Caco-2 (cell line): ENCODE measurements around the gene OR1J2. TPM values are rescaled to one million over a fixed set of nuclear protein-coding genes. Genes with fewer than 3 reads are reported as not detected.

Experiments used
- BruUV-seq: library from RNA; stranded (reverse); fragments of 400-500 nt; replicated peaks from 2 replicates; lab custom pipeline; 2021; lab: Mats Ljungman, UMichigan
- CTCF ChIA-PET: fragments of 300-600 bp; sonication (Branson Sonifier 250); formaldehyde crosslinking; loops from one replicate; lab custom pipeline; 2022; ENCODE audit warnings: antibody characterized with exemption; lab: Charles Lee
- POLR2A ChIA-PET: fragments of 300-600 bp; sonication (Branson Sonifier 250); formaldehyde crosslinking; loops from one replicate; lab custom pipeline; 2022; ENCODE audit warnings: antibody characterized with exemption; lab: Charles Lee
- DNase-seq, 2 experiments: peaks; one replicate each; pipeline versions ENCODE4 v3.0.0 to v3.0.0-alpha.2; 2020 to 2022
- H3K27me3 ChIP-seq: replicated peaks from 2 replicates; pipeline ENCODE4 v1.6.0; 2011; ENCODE audit warnings: low read length; ENCODE audit not compliant: control insufficient read depth, insufficient read depth
- H3K36me3 ChIP-seq: 2 replicates; pipeline ENCODE4 v1.5.1; 2011; ENCODE audit warnings: low read length; ENCODE audit not compliant: control insufficient read depth, insufficient read depth
- H3K4me1 ChIP-seq: fragments of 250-450 bp; sonication (Bioruptor Pico); 2 replicates; pipeline ENCODE4 v1.5.1; 2020; ENCODE audit warnings: mild to moderate bottlenecking
- H3K4me3 ChIP-seq: 2 replicates; pipeline ENCODE4 v1.5.1; 2011; ENCODE audit warnings: low read depth, mild to moderate bottlenecking, control low read depth, low read length
- H3K9me3 ChIP-seq: fragments of 250-450 bp; sonication (Bioruptor Pico); 2 replicates; pipeline ENCODE4 v1.5.1; 2020; ENCODE audit warnings: mild to moderate bottlenecking, moderate library complexity
- H3K27ac Mint-ChIP-seq: one replicate; pipeline ENCODE4 v1.8.0; 2022; ENCODE audit warnings: mixed read lengths; ENCODE audit not compliant: unreplicated experiment
- H3K27me3 Mint-ChIP-seq: one replicate; pipeline ENCODE4 v1.8.0; 2022; ENCODE audit warnings: mixed read lengths; ENCODE audit not compliant: insufficient read depth, unreplicated experiment
- H3K36me3 Mint-ChIP-seq: one replicate; pipeline ENCODE4 v1.8.0; 2022; ENCODE audit warnings: mild to moderate bottlenecking, mixed read lengths; ENCODE audit not compliant: insufficient read depth, unreplicated experiment
- H3K4me1 Mint-ChIP-seq: one replicate; pipeline ENCODE4 v1.8.0; 2022; ENCODE audit warnings: low read depth, mixed read lengths; ENCODE audit not compliant: unreplicated experiment
- H3K4me3 Mint-ChIP-seq: one replicate; pipeline ENCODE4 v1.8.0; 2022; ENCODE audit warnings: mild to moderate bottlenecking, moderate library complexity, mixed read lengths; ENCODE audit not compliant: unreplicated experiment
- H3K9me3 Mint-ChIP-seq: one replicate; pipeline ENCODE4 v1.8.0; 2022; ENCODE audit warnings: mixed read lengths; ENCODE audit not compliant: unreplicated experiment
- intact Hi-C: fragments of 100-400 bp; cut with micrococcal nuclease; formaldehyde crosslinking; loops from one replicate; pipeline ENCODE4 v1.10.0; 2022; ENCODE audit not compliant: unreplicated experiment
- total RNA-seq: library from RNA; stranded (reverse); gene quantifications from 2 replicates; pipeline ENCODE4 v1.2.3, GENCODE V29; 2022
- TF ChIP-seq, protein P1 (sequence below), 2 experiments: fragments of 200-600 bp in 1 of 2; IDR thresholded peaks; 1 replicate in 1 of 2; 2 replicates in 1 of 2; pipeline versions ENCODE4 v1.5.1 to v1.8.0; 2011 to 2022; ENCODE audit warnings: antibody characterized with exemption in 1 of 2, control low read depth in 1 of 2, inconsistent platforms in 1 of 2, low read depth in 1 of 2, low read length in 1 of 2, mild to moderate bottlenecking in 1 of 2, moderate library complexity in 1 of 2; ENCODE audit not compliant: insufficient read depth in 1 of 2, severe bottlenecking in 1 of 2, unreplicated experiment in 1 of 2

The OR1J2 gene
- total RNA-seq, 1 experiment from 2014 or later = not detected

GRCh38 chr9:122464633-122465567 is 45.7 kb upstream of the OR1J2 start:
- ChIA-PET POLR2A (no interaction called here), CTCF (no interaction called here)
- intact Hi-C loops = loop anchor here (1.0 kb wide), 1 partner anchor 345 kb away; no protein-coding TSS in a partner anchor
- Histone ChIP-seq H3K4me3 (no peak overlapping the region), H3K9me3 (0 out of 2 replicates have a peak, but pooled peaks cover 8% of the 10 kb centered on the region), H3K4me1 (no peaks in the 10 kb centered on the region; the same call in 1 of the 2 replicates), H3K36me3 (no peaks in the 10 kb centered on the region), H3K27me3 (no peaks in the 10 kb centered on the region)
- no peak overlapping the region for H3K4me3 Mint-ChIP-seq
- no peak overlapping the region for H3K27ac Mint-ChIP-seq
- DNase-seq = peak; percentile 69 to 75
- H3K36me3 Mint-ChIP-seq = no peaks in the 10 kb centered on the region
- H3K9me3 Mint-ChIP-seq = peaks cover 9% of the 10 kb centered on the region
- no TSS peak for BruUV-seq
- peaks cover 8% of the 10 kb centered on the region for H3K27me3 Mint-ChIP-seq
- H3K4me1 Mint-ChIP-seq = no peaks in the 10 kb centered on the region
- TF ChIP-seq, protein P1, sequence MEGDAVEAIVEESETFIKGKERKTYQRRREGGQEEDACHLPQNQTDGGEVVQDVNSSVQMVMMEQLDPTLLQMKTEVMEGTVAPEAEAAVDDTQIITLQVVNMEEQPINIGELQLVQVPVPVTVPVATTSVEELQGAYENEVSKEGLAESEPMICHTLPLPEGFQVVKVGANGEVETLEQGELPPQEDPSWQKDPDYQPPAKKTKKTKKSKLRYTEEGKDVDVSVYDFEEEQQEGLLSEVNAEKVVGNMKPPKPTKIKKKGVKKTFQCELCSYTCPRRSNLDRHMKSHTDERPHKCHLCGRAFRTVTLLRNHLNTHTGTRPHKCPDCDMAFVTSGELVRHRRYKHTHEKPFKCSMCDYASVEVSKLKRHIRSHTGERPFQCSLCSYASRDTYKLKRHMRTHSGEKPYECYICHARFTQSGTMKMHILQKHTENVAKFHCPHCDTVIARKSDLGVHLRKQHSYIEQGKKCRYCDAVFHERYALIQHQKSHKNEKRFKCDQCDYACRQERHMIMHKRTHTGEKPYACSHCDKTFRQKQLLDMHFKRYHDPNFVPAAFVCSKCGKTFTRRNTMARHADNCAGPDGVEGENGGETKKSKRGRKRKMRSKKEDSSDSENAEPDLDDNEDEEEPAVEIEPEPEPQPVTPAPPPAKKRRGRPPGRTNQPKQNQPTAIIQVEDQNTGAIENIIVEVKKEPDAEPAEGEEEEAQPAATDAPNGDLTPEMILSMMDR (IDR thresholded peaks at IDR 0.05; ENCODE audit: insufficient read depth in 1 of 2, low read depth in 1 of 2, low read length in 1 of 2, severe bottlenecking in 1 of 2, unreplicated experiment in 1 of 2) = peak; percentile 76 to 80

DNA sequence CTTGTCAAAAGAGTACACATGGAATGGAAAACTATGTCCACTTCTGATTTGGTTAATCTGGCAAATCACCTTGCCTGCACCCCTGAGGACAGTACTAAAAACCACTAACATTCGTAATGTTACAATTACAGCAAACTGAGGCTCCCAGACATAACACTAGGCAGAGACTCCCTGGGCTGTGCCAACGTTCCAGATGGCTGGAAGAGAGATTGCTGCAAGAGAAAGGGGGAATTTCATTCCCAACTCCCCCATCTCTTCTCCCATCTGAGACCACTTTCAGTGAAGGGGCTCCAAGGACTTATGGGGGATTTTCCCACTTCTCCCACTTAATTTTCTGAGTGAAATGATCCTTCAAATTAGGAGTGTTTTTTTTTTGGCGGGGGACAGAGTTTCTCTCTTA is 44.1 kb upstream of the OR1J2 start:
- H3K27me3 Mint-ChIP-seq = peaks cover 5% of the 10 kb centered on the region
- H3K27me3 ChIP-seq = no peaks in the 10 kb centered on the region
- no peaks in the 10 kb centered on the region for H3K4me1 Mint-ChIP-seq
- H3K36me3 ChIP-seq = no peaks in the 10 kb centered on the region
- H3K27ac Mint-ChIP-seq = no peak overlapping the region
- ChIA-PET POLR2A (no interaction called here), CTCF (no interaction called here)
- BruUV-seq = no TSS peak
- H3K4me3 ChIP-seq = no peak overlapping the region
- no peaks in the 10 kb centered on the region for H3K36me3 Mint-ChIP-seq
- no peaks in the 10 kb centered on the region; the same call in 1 of the 2 replicates for H3K4me1 ChIP-seq
- no peak for DNase-seq
- H3K9me3 ChIP-seq = no peaks in the 10 kb centered on the region
- no peak overlapping the region for H3K4me3 Mint-ChIP-seq
- intact Hi-C loops = no loop called here
- TF ChIP-seq, protein P1 (IDR thresholded peaks at IDR 0.05; ENCODE audit: insufficient read depth in 1 of 2, low read depth in 1 of 2, low read length in 1 of 2, severe bottlenecking in 1 of 2, unreplicated experiment in 1 of 2) = no peak
- H3K9me3 Mint-ChIP-seq = peaks cover 3% of the 10 kb centered on the region

DNA sequence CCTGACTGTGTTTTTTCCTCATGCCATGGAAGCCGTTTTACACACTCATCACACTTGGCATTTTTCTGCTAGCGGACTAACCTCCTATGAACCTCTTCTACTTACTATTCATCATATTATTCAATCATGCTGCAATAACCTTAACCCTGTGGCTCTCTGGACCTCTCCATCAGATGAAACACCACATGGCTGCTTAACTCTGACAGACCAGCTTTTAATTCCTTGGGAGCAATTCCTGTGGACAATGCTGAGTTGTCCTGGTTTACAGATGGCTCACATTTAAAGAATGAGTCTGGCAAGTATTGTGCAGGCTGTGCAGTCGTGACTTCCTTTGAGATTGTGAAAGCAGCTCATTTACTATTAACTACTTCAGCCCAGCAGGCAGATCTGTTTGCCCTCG is 41.9 kb upstream of the OR1J2 start:
- CTCF ChIA-PET = no interaction called here
- peaks cover 5% of the 10 kb centered on the region for H3K27me3 Mint-ChIP-seq

More for the DNA sequence above, 41.9 kb upstream of the OR1J2 start:
- TF ChIP-seq, protein P1 (IDR thresholded peaks at IDR 0.05; ENCODE audit: insufficient read depth in 1 of 2, low read depth in 1 of 2, low read length in 1 of 2, severe bottlenecking in 1 of 2, unreplicated experiment in 1 of 2) = no peak
- Mint-ChIP-seq H3K27ac (no peak overlapping the region), H3K36me3 (no peaks in the 10 kb centered on the region), H3K4me3 (no peak overlapping the region), H3K9me3 (no peaks in the 10 kb centered on the region), H3K4me1 (no peaks in the 10 kb centered on the region)
- POLR2A ChIA-PET = no interaction called here
- no TSS peak for BruUV-seq
- H3K27me3 ChIP-seq = no peaks in the 10 kb centered on the region
- H3K4me1 ChIP-seq = no peaks in the 10 kb centered on the region; the same call in 1 of the 2 replicates
- H3K4me3 ChIP-seq = no peak overlapping the region
- H3K9me3 ChIP-seq = no peaks in the 10 kb centered on the region
- intact Hi-C loops = no loop called here
- no peaks in the 10 kb centered on the region for H3K36me3 ChIP-seq
- DNase-seq = no peak
